Left lung (tissue), 10 donors: ENCODE measurements around the gene MATN1. TPM values are rescaled to one million over a fixed set of nuclear protein-coding genes. Genes with fewer than 3 reads are reported as not detected.

Experiments used
- ATAC-seq: fragments of 200-7000 bp; cut with Tn5 transposase; one replicate; pipeline ENCODE4 v1.9.1; 2020; ENCODE audit warnings: moderate library complexity
- DNase-seq, 4 donors: peaks; one replicate each; pipeline ENCODE4 v3.0.0-alpha.2; 2013 to 2020
- H3K27ac ChIP-seq, 2 donors: fragments of 200-600 bp; sonication (generic) in 1 of 2; one replicate each; pipeline versions ENCODE4 v1.5.0 to v1.8.0; 2020 to 2021
- H3K27me3 ChIP-seq, 2 donors: fragments of 200-600 bp; sonication (generic) in 1 of 2; one replicate each; pipeline versions ENCODE4 v1.5.0 to v1.8.0; 2020 to 2021
- H3K36me3 ChIP-seq, 2 donors: fragments of 200-600 bp; sonication (generic) in 1 of 2; one replicate each; pipeline versions ENCODE4 v1.5.0 to v1.8.0; 2020 to 2021
- H3K4me1 ChIP-seq, 2 donors: fragments of 200-600 bp; one replicate each; pipeline ENCODE4 v1.8.0; 2021
- H3K4me3 ChIP-seq, 2 donors: fragments of 200-600 bp; sonication (generic) in 1 of 2; one replicate each; pipeline versions ENCODE4 v1.5.0 to v1.8.0; 2020 to 2021; ENCODE audit warnings: mild to moderate bottlenecking in 1 of 2
- H3K9me3 ChIP-seq, 2 donors: fragments of 200-600 bp; sonication (generic) in 1 of 2; one replicate each; pipeline versions ENCODE4 v1.5.0 to v1.8.0; 2020 to 2021
- intact Hi-C, 2 donors: fragments of 100-400 bp; cut with DNase I; formaldehyde crosslinking; loops; one replicate each; pipeline versions ENCODE4 v1.11.2 to v1.14.2; 2022
- polyA plus RNA-seq, 6 donors: library from polyadenylated mRNA; unstranded; fragments of 120-200 nt; gene quantifications; one replicate each; pipeline ENCODE4 v1.2.1, GENCODE V29; 2013; ENCODE audit not compliant: insufficient read length in 6 of 6
- total RNA-seq, 2 donors: library from RNA; stranded (reverse); fragmentation: NEBNext Ultra II Directional; extraction: Animal tissue kit (Norgen Biotek cat#: 25700); gene quantifications; one replicate each; pipeline ENCODE4 v1.2.1, GENCODE V29; 2021
- TF ChIP-seq, protein P1 (sequence below), 2 donors: fragments of 200-600 bp; sonication (generic) in 1 of 2; IDR thresholded peaks; one replicate each; pipeline versions ENCODE4 v1.5.0 to v1.8.0; 2021; ENCODE audit warnings: antibody characterized with exemption in 2 of 2
- donor health status: DM: no; HTN: yes; CAD: no.
- donor health status: DM: no; HTN: no; CAD: no.

MATN1 gene
- total and polyA plus RNA-seq, 8 donors, result 0.08 to 1.1 (median 0.43) TPM; not detected in 1

DNA sequence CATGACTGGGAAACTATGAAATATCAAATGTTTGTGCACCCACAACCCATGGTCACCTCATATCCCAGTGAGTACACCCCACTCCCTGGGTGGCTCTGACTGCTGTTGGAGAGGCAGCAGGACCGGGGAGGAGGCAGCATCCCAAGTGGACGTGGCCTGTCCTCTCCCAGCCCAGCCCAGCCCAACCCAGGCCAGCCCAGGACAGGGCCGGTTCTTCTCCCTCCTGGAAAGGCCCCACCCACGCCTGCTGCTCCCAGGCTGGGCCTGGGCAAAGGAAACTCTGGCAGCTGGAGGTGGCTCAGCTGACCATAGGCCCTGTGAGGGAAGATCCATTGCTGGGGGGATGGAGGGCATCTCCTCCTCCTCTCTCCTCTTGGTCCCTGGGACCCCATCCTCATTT lies 19.1 kb downstream of the MATN1 start:
- TF ChIP-seq, protein P1, sequence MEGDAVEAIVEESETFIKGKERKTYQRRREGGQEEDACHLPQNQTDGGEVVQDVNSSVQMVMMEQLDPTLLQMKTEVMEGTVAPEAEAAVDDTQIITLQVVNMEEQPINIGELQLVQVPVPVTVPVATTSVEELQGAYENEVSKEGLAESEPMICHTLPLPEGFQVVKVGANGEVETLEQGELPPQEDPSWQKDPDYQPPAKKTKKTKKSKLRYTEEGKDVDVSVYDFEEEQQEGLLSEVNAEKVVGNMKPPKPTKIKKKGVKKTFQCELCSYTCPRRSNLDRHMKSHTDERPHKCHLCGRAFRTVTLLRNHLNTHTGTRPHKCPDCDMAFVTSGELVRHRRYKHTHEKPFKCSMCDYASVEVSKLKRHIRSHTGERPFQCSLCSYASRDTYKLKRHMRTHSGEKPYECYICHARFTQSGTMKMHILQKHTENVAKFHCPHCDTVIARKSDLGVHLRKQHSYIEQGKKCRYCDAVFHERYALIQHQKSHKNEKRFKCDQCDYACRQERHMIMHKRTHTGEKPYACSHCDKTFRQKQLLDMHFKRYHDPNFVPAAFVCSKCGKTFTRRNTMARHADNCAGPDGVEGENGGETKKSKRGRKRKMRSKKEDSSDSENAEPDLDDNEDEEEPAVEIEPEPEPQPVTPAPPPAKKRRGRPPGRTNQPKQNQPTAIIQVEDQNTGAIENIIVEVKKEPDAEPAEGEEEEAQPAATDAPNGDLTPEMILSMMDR (IDR thresholded peaks at IDR 0.05), result no peak
- no peaks in the 10 kb centered on the region for H3K4me1 ChIP-seq
- no peak overlapping the region for H3K27ac ChIP-seq
- intact Hi-C loops, result no loop called here
- DNase-seq (peak in 1 of 4 donors; percentile 69), ATAC-seq (peak; percentile 7)
- no peaks in the 10 kb centered on the region for H3K9me3 ChIP-seq
- H3K27me3 ChIP-seq, result peaks cover 0 to 40% of the 10 kb centered on the region in 2 donors
- H3K4me3 ChIP-seq, result no peak overlapping the region
- H3K36me3 ChIP-seq, result no peaks in the 10 kb centered on the region

DNA sequence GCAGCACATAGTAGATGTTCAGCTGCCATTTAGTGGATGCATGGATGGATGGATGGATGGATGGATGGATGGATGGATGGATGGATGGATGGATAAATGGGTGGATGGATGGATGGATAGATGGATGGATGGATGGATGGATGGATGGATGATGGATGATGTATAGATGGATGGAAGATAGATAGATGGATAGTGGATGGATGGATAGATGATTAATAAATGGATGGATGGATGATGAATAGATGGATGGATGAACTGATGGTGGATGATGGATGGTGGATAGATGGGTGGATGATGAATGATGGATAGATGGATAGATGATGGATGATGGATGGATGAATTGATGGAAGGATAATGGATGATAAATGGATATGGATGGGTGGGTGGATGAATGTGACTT lies 20.6 kb downstream of the MATN1 start:
- ATAC-seq, result no peak
- intact Hi-C loops, result no loop called here
- TF ChIP-seq, protein P1 (IDR thresholded peaks at IDR 0.05), result no peak
- DNase-seq, result no peak
- H3K27me3 ChIP-seq, result peaks cover 0 to 33% of the 10 kb centered on the region in 2 donors
- H3K4me3 ChIP-seq, result no peak overlapping the region
- H3K36me3 ChIP-seq, result no peaks in the 10 kb centered on the region
- H3K9me3 ChIP-seq, result no peaks in the 10 kb centered on the region
- H3K4me1 ChIP-seq, result no peaks in the 10 kb centered on the region
- no peak overlapping the region for H3K27ac ChIP-seq

DNA sequence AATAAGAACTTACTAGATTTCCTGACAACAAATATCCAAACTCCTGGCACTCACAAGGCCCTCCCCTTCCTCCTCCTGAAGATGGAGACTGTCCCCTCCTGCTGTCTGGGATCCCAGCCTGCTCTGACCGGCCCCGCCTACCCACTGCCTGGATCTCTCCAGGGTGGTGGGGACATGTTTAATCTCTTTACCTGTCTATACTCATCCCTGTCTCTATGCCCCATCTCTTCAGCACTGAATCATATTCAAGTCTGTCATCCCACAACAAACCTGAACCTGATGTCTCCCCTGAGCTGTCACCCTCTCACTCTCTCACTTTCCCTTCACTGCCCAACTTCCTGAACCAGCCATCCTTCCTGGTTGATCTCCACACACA lies 22.1 kb downstream of the MATN1 start:
- Histone ChIP-seq H3K27me3 (peaks cover 0 to 27% of the 10 kb centered on the region in 2 donors), H3K9me3 (no peaks in the 10 kb centered on the region), H3K4me3 (no peak overlapping the region), H3K36me3 (no peaks in the 10 kb centered on the region), H3K27ac (no peak overlapping the region), H3K4me1 (no peaks in the 10 kb centered on the region)
- TF ChIP-seq, protein P1 (IDR thresholded peaks at IDR 0.05), result no peak
- intact Hi-C loops, result no loop called here
- ATAC-seq, result no peak
- no peak for DNase-seq

DNA sequence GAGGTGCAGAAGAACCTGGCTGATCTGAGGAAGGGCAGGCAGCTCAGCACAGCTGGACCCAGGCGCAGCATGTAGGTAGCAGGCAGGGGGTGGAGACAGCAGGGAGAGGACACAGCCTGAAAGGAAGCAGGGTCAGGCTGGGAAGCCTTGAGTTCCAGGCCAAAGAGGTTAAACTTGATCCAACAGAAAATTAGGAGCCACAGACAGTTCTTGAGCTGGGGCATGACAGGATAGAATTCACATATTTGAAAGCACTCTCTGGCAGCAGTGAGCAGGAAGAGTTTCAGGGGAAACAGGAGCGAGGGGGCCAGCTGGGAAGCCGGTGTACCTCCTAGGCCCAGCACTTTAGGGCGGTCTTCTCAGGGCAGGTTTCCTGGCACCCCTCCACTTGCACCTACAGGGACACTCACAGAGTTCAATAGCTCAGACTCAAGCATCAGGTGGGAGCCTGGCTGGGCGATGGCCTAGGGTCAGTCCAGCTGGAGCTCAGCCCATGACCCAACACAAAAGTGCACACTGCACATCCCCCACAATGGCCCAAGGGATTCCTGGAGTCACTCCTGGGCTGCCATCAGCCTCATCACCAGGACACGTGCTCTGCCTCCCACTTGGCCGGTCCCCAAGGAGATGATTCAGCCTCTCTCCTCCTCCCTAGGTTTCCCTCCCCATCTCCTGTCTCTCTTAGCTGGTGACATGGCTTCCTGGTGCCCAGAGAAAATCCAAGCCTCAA lies 22.7 kb downstream of the MATN1 start:
- DNase-seq, result no peak
- H3K4me3 ChIP-seq, result no peak overlapping the region
- no peaks in the 10 kb centered on the region for H3K36me3 ChIP-seq
- TF ChIP-seq, protein P1 (IDR thresholded peaks at IDR 0.05), result no peak
- H3K27me3 ChIP-seq, result peaks cover 0 to 24% of the 10 kb centered on the region in 2 donors
- intact Hi-C loops, result no loop called here
- no peak overlapping the region for H3K27ac ChIP-seq
- no peaks in the 10 kb centered on the region for H3K4me1 ChIP-seq
- ATAC-seq, result peak; percentile 49
- no peaks in the 10 kb centered on the region for H3K9me3 ChIP-seq

DNA sequence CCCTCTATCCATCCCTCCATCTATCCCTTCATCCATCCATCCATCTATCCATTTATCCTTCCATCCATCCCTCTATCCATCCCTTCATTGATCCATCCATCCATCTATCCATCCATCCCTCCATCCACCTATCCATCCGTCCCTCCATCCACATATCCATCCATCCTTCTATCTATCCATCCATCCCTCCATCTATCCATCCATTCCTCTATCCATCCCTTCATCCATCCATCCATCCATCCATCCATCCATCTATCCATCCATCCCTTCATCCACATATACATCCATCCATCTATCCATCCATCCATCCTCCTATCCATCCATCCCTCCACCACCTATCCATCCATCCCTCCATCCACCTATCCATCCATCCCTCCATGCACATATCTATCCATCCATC lies 23.6 kb downstream of the MATN1 start:
- no peaks in the 10 kb centered on the region for H3K9me3 ChIP-seq
- peaks cover 0 to 15% of the 10 kb centered on the region in 2 donors for H3K27me3 ChIP-seq
- intact Hi-C loops, result no loop called here
- no peak overlapping the region for H3K27ac ChIP-seq
- ATAC-seq (no peak), DNase-seq (no peak)
- TF ChIP-seq, protein P1 (IDR thresholded peaks at IDR 0.05), result no peak
- no peaks in the 10 kb centered on the region for H3K4me1 ChIP-seq
- H3K36me3 ChIP-seq, result no peaks in the 10 kb centered on the region
- no peak overlapping the region for H3K4me3 ChIP-seq
